ENCODE results near the gene PSME2. TPM values are rescaled to one million over a fixed set of nuclear protein-coding genes. Genes with fewer than 3 reads are reported as not detected.

Gene PSME2
- total and polyA plus RNA-seq, 2 of the 13 experiments (the other 11 are each of a cell fraction or from before 2014, with no cell fraction given) = 332 to 716 TPM

DNA sequence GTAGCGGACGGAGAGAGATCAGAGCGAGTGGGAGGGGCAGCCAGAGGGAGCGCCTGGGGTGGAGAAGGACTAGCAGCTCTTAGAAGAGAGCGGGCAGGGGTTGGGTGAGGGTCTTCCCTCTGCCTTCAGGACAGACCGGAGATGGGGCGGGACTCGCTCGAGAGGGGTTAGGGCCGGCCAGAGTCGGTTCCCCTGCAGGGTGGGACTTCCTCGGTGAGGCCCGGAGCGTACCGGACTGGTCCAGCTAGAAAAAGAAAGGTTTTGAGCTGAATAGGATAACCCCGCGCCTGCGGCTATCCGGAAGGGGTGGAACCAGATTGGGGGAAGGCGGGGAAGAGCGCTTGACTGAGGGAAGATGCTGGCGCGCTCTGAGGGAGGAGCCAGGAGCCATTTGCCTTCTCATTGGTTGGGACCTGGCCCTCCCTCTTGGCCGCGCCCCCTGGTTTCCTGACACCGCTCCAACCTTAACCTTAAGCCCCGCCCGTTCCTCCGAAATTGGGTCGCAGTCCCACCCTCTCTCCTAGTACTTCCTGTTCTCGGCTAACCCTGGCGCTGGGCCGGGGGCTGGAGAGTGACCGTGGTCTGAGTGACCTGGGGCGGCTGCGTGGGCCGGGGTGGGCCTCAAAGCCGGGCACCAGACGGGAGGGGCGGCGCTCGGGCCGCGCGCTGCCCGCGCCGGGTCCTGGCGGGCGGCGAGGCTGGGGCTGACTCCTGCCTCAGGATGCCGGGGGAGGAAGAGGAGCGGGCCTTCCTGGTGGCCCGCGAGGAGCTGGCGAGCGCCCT is 759 bp upstream of the PSME2 start, which contains the start of gene RNF31 (continued):
- TF ChIP-seq, protein P1, sequence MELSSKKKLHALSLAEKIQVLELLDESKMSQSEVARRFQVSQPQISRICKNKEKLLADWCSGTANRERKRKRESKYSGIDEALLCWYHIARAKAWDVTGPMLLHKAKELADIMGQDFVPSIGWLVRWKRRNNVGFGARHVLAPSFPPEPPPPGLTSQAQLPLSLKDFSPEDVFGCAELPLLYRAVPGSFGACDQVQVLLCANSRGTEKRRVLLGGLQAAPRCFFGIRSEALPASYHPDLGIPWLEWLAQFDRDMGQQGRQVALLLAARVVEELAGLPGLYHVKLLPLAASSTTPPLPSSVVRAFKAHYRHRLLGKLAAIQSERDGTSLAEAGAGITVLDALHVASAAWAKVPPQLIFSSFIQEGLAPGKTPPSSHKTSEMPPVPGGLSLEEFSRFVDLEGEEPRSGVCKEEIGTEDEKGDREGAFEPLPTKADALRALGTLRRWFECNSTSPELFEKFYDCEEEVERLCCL (CRISPR knock-in tag; IDR thresholded peaks at IDR 0.05; ENCODE audit: borderline replicate concordance) = no peak
- TF ChIP-seq ZNF329 (CRISPR knock-in tag; IDR thresholded peaks at IDR 0.05; ENCODE audit: low read depth) (no peak), ZNF781 (CRISPR knock-in tag; IDR thresholded peaks at IDR 0.05; ENCODE audit: borderline replicate concordance, not compliant biosample characterization) (peak; percentile 88), MYNN (CRISPR knock-in tag; IDR thresholded peaks at IDR 0.05; ENCODE audit: low read depth) (peak; percentile 76; the same call in 1 of the 2 replicates), EED (CRISPR knock-in tag; IDR thresholded peaks at IDR 0.05) (0 out of 2 replicates have a peak, but pooled peaks have one; percentile 56), EHMT2 (IDR thresholded peaks at IDR 0.05; ENCODE audit: borderline replicate concordance, low read depth, low read length) (no peak), AGO1 (IDR thresholded peaks at IDR 0.05; ENCODE audit: low read depth, low read length, poor library complexity, severe bottlenecking) (no peak), GATAD2A (CRISPR knock-in tag; IDR thresholded peaks at IDR 0.05) (no peak)
- TF ChIP-seq, protein P2, sequence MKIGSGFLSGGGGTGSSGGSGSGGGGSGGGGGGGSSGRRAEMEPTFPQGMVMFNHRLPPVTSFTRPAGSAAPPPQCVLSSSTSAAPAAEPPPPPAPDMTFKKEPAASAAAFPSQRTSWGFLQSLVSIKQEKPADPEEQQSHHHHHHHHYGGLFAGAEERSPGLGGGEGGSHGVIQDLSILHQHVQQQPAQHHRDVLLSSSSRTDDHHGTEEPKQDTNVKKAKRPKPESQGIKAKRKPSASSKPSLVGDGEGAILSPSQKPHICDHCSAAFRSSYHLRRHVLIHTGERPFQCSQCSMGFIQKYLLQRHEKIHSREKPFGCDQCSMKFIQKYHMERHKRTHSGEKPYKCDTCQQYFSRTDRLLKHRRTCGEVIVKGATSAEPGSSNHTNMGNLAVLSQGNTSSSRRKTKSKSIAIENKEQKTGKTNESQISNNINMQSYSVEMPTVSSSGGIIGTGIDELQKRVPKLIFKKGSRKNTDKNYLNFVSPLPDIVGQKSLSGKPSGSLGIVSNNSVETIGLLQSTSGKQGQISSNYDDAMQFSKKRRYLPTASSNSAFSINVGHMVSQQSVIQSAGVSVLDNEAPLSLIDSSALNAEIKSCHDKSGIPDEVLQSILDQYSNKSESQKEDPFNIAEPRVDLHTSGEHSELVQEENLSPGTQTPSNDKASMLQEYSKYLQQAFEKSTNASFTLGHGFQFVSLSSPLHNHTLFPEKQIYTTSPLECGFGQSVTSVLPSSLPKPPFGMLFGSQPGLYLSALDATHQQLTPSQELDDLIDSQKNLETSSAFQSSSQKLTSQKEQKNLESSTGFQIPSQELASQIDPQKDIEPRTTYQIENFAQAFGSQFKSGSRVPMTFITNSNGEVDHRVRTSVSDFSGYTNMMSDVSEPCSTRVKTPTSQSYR (CRISPR knock-in tag; IDR thresholded peaks at IDR 0.05; ENCODE audit: borderline replicate concordance) = peak; percentile 3
- TF ChIP-seq, protein P3, sequence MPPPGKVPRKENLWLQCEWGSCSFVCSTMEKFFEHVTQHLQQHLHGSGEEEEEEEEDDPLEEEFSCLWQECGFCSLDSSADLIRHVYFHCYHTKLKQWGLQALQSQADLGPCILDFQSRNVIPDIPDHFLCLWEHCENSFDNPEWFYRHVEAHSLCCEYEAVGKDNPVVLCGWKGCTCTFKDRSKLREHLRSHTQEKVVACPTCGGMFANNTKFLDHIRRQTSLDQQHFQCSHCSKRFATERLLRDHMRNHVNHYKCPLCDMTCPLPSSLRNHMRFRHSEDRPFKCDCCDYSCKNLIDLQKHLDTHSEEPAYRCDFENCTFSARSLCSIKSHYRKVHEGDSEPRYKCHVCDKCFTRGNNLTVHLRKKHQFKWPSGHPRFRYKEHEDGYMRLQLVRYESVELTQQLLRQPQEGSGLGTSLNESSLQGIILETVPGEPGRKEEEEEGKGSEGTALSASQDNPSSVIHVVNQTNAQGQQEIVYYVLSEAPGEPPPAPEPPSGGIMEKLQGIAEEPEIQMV (CRISPR knock-in tag; IDR thresholded peaks at IDR 0.05; ENCODE audit: low read depth) = peak; percentile 33; the same call in 1 of the 2 replicates
- TF ChIP-seq, protein P4, sequence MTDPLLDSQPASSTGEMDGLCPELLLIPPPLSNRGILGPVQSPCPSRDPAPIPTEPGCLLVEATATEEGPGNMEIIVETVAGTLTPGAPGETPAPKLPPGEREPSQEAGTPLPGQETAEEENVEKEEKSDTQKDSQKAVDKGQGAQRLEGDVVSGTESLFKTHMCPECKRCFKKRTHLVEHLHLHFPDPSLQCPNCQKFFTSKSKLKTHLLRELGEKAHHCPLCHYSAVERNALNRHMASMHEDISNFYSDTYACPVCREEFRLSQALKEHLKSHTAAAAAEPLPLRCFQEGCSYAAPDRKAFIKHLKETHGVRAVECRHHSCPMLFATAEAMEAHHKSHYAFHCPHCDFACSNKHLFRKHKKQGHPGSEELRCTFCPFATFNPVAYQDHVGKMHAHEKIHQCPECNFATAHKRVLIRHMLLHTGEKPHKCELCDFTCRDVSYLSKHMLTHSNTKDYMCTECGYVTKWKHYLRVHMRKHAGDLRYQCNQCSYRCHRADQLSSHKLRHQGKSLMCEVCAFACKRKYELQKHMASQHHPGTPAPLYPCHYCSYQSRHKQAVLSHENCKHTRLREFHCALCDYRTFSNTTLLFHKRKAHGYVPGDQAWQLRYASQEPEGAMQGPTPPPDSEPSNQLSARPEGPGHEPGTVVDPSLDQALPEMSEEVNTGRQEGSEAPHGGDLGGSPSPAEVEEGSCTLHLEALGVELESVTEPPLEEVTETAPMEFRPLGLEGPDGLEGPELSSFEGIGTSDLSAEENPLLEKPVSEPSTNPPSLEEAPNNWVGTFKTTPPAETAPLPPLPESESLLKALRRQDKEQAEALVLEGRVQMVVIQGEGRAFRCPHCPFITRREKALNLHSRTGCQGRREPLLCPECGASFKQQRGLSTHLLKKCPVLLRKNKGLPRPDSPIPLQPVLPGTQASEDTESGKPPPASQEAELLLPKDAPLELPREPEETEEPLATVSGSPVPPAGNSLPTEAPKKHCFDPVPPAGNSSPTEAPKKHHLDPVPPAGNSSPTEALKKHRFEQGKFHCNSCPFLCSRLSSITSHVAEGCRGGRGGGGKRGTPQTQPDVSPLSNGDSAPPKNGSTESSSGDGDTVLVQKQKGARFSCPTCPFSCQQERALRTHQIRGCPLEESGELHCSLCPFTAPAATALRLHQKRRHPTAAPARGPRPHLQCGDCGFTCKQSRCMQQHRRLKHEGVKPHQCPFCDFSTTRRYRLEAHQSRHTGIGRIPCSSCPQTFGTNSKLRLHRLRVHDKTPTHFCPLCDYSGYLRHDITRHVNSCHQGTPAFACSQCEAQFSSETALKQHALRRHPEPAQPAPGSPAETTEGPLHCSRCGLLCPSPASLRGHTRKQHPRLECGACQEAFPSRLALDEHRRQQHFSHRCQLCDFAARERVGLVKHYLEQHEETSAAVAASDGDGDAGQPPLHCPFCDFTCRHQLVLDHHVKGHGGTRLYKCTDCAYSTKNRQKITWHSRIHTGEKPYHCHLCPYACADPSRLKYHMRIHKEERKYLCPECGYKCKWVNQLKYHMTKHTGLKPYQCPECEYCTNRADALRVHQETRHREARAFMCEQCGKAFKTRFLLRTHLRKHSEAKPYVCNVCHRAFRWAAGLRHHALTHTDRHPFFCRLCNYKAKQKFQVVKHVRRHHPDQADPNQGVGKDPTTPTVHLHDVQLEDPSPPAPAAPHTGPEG (CRISPR knock-in tag; IDR thresholded peaks at IDR 0.05) = no peak; the same call in 1 of the 2 replicates
- TF ChIP-seq, protein P5, sequence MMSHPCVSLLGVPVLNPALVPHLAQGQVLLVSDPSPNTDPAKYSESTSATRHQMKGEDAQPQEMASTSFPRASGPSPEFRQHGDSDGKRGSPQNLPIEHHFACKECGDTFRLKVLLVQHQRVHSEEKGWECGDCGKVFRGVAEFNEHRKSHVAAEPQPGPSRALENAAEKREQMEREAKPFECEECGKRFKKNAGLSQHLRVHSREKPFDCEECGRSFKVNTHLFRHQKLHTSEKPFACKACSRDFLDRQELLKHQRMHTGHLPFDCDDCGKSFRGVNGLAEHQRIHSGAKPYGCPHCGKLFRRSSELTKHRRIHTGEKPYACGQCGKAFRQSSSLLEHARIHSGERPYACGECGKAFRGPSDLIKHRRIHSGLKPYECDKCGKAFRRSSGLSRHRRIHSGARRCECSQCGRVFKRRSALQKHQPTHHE (CRISPR knock-in tag; IDR thresholded peaks at IDR 0.05; ENCODE audit: borderline replicate concordance) = peak; percentile 85
- TF ChIP-seq, protein P6, sequence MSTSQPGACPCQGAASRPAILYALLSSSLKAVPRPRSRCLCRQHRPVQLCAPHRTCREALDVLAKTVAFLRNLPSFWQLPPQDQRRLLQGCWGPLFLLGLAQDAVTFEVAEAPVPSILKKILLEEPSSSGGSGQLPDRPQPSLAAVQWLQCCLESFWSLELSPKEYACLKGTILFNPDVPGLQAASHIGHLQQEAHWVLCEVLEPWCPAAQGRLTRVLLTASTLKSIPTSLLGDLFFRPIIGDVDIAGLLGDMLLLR (CRISPR knock-in tag; IDR thresholded peaks at IDR 0.05) = peak; percentile 1; the same call in 1 of the 2 replicates
